ENCODE data around the gene FILIP1L.

Gene FILIP1L

DNA sequence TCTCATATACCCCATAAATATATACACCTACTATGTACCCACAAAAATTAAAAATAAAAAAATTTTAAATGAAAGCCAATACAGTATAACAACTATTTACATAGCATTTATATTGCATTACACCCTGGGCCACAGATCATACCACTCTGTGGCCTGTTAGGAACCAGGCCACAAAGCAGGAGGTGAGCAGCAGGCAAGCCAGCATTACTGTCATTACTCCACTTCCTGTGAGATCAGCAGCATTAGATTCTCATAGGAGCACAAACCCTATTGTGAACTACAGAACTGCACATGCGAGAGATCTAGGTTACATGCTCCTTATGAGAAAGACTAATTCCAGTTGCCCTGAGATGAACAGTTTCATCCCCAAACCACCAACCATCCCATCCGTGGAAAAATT, 17.4 kb downstream of the FILIP1L start:
- DNase-seq, result no peak

GRCh38 chr3:100096286-100096685, 18.0 kb downstream of the FILIP1L start:
- peak; percentile 15 for DNase-seq

GRCh38 chr3:100093831-100094230, 20.5 kb downstream of the FILIP1L start:
- DNase-seq, result no peak

DNA sequence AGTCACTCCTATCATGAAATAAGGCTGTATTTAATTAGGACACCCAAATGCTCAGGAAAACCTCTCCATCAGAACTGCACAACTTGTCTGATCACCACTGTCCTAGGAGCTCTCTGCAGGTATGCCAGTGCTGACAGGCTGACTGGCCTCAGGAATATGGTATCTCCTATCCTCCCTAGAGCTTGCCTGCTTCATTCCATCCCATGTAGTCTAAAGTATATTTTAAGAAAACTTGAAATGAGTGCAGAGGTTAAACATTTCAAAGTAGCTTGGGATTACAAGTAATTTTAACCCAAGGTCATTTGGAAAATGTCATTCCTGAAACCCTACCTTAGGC, 23.7 kb downstream of the FILIP1L start:
- DNase-seq, result no peak

DNA sequence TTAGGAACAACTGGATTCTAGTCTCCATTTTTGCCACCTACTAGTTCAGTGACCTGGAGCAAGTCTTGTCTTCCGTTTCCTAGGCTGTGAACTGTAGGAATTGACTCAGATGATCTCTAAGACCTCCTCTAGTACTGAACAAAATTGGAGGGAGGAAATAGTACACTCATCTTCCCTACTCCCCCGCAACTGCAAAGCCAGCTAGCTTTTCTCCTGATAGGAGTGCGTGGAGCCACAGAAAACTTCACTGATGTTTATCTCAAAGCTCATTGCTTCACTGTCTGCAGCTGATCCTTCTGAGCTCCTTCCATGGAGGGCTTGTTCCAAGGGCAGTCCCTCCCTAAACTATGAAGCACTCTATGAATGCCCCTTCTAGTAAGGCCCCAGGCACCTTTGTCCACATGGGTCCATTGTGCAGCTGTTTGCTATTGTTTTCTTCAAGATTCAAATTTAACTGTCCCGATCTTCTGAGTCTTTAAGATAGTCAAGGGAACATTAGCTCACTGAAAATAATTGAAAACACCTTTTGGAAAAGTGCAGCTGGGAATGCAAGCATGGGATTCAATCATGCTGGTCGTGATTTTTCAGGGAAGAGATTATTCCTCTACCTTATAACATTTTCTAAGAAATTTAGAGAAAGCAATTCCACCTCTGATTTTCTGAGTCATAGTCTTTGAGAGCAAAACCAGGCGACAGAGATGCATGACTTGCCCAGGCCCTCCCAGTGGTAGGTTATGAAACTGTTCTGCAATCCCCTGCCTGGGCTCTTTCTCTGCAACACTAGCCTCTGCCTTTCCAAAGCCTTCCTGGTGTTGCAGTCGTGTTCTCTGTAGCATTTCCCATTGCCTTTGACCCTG, 24.3 kb downstream of the FILIP1L start:
- no peak for DNase-seq

GRCh38 chr3:100088735-100089368, 25.4 kb downstream of the FILIP1L start:
- DNase-seq, result no peak

DNA sequence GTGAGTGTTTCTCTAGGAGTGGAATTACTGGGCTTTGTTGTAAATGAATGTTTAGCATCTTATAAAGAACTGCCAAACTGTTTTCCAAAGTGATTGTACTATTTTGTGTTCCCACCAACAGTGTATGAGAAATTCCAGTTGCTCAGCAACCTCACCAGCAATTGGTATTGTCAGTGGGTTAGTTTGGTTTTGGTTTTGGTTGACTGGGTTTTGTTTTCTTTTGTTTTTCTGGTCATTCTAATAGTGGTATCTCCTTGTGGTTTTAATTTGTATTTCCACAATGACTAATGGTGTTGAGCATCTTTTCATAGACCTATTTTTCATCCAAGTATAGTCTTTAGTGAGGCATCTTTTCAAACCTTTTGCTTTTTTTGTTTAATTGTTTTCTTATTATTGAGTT, 27.1 kb downstream of the FILIP1L start:
- DNase-seq, result no peak

GRCh38 chr3:100086401-100086800, 27.9 kb downstream of the FILIP1L start:
- DNase-seq, result no peak

GRCh38 chr3:100084100-100084806, 30.0 kb downstream of the FILIP1L start:
- no peak for DNase-seq

DNA sequence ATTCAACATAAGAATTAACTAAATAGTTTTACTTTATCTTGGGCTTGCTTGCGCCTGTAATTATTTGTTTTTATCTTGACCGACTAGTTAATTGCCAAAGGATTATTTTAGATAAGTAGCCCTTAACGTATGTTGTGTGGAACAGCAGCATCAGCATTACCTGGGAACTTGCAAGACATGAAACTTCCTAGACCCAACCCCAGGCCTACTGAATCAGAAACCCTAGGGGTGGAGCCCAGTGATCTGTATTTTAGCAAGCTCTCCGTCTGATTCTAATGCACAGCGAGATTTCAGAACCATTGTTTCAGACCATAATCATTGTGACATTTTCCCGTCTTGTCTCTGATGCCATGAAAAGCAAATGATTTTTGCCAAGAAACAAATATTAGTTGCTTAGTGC, 31.1 kb downstream of the FILIP1L start:
- DNase-seq, result no peak

DNA sequence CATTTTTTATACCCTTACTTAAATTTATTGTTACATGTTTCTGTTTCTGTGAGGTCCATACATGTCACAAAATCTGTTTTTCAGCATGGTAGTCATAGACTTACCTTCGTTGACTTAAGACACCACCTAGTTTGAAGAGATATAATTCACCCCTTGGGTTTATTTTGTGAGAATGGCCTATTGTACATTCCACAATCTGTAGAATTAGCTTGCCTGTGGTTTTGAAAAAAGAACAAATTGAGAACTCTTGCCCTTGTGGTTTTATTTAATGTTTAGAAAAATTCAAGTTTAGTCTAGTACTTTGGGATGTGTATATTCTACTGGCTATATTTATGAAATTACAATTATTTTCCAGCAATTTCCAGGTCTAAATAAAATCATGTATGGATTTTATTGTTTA, 31.6 kb downstream of the FILIP1L start:
- no peak for DNase-seq

GRCh38 chr3:100081986-100082692, 32.2 kb downstream of the FILIP1L start:
- no peak for DNase-seq

DNA sequence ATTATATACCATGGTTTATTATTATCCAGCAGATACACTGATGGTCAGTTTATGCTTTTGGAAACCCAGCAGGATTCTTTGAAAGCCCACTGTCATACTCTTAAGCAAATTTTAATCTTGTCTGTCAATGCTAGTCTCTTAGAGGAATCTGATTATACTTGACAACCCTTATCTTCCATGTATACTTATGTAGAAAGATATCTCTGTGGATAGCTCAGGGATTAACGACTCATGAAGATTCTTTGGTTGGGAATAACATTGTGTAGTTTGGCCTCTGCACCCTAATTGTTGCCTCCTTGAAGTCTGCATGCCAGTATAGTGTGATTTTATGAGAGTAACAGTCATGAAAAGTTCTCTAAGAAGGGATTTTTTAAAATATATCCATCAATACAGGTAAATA, 33.0 kb downstream of the FILIP1L start:
- no peak for DNase-seq

- DNase-seq, result no peak
These were observed 33.7 kb downstream of the FILIP1L start for GRCh38 chr3:100080573-100080972.

DNA sequence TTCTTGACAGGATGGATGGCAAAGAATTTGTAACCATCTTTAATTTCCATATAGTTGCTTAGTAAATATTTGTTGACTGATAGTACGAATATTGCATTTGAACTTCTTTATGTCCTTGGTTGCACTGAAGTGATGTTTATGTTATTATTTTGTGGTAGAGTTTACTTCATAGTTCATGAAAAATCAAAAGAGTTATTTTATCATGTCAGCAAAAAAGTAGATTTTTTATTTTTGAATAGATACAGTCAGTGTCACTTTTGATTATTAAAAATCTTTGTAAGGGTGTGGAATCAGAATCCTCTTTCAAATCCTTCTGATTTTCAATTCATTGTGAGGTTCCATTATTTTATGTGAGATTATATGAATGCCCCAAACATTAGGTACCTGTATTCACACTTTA, 35.0 kb downstream of the FILIP1L start:
- DNase-seq, result no peak

DNA sequence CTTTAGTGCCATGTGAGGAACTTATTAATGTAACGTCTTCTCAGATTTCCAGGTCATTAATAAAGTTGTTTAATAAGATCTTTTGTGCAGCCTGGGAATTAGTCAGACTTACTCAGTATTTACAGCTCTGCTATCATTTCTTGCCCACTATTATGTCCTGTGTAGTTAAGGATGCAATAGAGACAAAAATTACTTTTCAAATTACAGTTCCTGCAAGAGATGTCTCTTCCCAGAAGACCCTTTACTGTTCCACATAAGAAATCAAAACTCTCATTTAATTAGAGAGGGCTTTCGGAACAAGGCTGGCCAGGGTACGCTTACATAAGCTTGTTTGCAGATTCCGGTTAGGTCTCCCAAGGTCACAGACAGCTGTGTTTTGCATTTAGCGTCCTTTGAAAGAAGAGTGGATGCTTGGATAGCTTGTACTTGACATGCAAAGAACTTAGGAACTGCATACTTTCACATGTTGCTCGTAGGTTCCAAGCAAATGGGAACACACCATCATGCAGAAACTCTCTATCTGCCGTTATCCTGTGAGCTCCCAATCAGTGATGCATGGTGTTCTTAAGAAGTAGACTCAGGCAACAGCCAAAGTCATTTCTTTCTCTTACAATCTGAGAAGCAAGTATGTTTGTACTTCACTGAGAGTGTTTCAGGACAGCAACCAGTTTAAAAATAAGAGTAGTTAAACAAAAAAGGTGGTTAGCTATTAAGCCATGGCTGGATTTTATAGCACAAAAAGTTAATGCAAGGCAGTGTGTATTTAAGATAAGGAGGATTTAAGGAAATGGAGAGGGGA, 37.4 kb downstream of the FILIP1L start:
- DNase-seq, result no peak

DNA sequence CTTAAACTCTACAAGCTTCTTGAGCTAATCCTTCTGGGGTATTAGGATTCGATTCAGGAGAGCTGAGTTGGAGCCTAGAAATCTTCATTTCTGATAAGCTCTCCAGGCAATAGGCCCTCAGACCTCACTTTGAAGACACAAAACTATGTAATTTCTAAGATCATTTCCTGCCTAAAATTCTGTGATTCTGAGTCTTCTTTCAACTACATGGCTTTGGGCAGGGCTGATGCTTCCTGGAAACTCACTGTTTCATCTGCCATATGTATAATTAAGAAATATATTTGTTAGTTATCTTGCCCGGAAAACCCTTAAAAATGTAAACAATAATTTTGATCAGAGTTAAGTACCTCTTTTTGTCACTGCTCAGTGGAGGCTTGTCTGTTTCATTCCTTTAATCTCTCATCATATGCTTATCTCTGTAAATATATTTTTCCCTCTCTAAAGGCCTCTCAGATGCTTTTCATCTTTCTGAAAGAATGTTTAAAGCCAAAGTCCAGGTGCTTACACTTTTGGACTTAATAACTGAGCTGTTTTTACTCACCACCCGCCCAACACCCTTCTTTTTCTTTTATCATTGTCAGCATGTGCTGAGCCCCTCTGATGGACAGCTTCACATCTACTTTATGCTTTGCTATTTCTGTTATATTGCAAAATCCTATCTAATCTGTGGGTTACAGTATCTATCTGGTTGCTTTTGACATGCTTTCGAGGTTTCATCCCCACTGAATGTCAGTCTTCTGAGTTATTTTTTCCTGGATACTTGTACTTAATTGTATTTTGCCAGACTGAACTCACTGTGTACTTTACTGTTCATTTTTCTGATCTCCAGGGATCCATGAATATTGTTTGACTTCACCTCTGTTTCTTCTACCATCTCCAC, 38.2 kb downstream of the FILIP1L start:
- DNase-seq, result no peak

GRCh38 chr3:100075196-100075595, 39.1 kb downstream of the FILIP1L start:
- DNase-seq, result no peak

- DNase-seq, result no peak
These were observed 40.5 kb downstream of the FILIP1L start for GRCh38 chr3:100073714-100074307.

GRCh38 chr3:100073049-100073713, 41.1 kb downstream of the FILIP1L start:
- DNase-seq, result no peak
